K562 (cell line): Measurements from ENCODE around the gene ATXN1. TPM values are rescaled to one million over a fixed set of nuclear protein-coding genes. Genes with fewer than 3 reads are reported as not detected.

Experiments used
- ATAC-seq: fragments of 200-7000 bp; cut with Tn5 transposase; 3 replicates; pipeline ENCODE4 v1.9.1; 2020; ENCODE audit warnings: moderate library complexity
- BruUV-seq: library from RNA; stranded (reverse); fragments of 400-500 nt; replicated peaks from 2 replicates; lab custom pipeline; 2021; lab: Mats Ljungman, UMichigan
- CTCF ChIA-PET: fragments of 300-600 bp; formaldehyde crosslinking; extraction: SDS; loops from one replicate; lab custom pipeline; 2021; ENCODE audit warnings: low intra/inter-chr PET ratio; lab: Yijun Ruan, JAX
- POLR2A ChIA-PET: fragments of 300-600, 350-650 bp; sonication (Branson Sonifier 250); formaldehyde crosslinking; extraction: SDS; loops from one replicate; lab custom pipeline; 2021; ENCODE audit warnings: antibody characterized with exemption, inconsistent platforms; lab: Yijun Ruan, JAX
- DNase-seq, 4 experiments: peaks; one replicate each; pipeline versions ENCODE4 v3.0.0 to v3.0.0-alpha.2; 2011 to 2018; ENCODE audit warnings: low spot score in 3 of 4, mixed read lengths in 3 of 4; ENCODE audit errors: extremely low read depth in 1 of 4
- FAIRE-seq: peaks from 2 replicates; lab custom pipeline; 2011; peaks lifted over from hg19 to GRCh38; lab: Jason Lieb, UNC
- H2AFZ ChIP-seq: 2 replicates; pipeline ENCODE4 v1.6.0; 2011; ENCODE audit warnings: low read depth, low read length, control low read depth, inconsistent platforms
- H3K27ac ChIP-seq: fragments of 200-600 bp; 3 replicates; pipeline ENCODE4 v1.8.0; 2011; ENCODE audit warnings: low read depth, mild to moderate bottlenecking, control low read depth, inconsistent platforms, low read length, moderate library complexity, mixed read lengths; ENCODE audit errors: extremely low read depth
- H3K27me3 ChIP-seq, 2 experiments: fragments of 300-600 bp in 1 of 2; 2 replicates in 1 of 2; 3 replicates in 1 of 2; pipeline versions ENCODE4 v1.6.0 to v1.8.0; 2011; ENCODE audit warnings: inconsistent platforms in 2 of 2, low read length in 2 of 2, mild to moderate bottlenecking in 1 of 2, mixed read lengths in 1 of 2, moderate library complexity in 1 of 2; ENCODE audit not compliant: control insufficient read depth in 2 of 2, insufficient read depth in 2 of 2
- H3K36me3 ChIP-seq: fragments of 300-600 bp; 3 replicates; pipeline ENCODE4 v1.8.0; 2011; ENCODE audit warnings: mild to moderate bottlenecking, low read length, inconsistent platforms; ENCODE audit not compliant: control insufficient read depth, insufficient read depth
- H3K4me1 ChIP-seq, 2 experiments: fragments of 200-600 bp in 1 of 2; replicated peaks in 1 of 2; 2 replicates in 1 of 2; 3 replicates in 1 of 2; pipeline versions ENCODE4 v1.5.1 to v1.8.0; 2011; ENCODE audit warnings: inconsistent platforms in 2 of 2, low read length in 2 of 2, mild to moderate bottlenecking in 1 of 2, mixed read lengths in 1 of 2, moderate library complexity in 1 of 2; ENCODE audit not compliant: control insufficient read depth in 2 of 2, insufficient read depth in 2 of 2
- H3K4me2 ChIP-seq: 2 replicates; pipeline ENCODE4 v1.6.1; 2011; ENCODE audit warnings: low read length, control low read depth, inconsistent platforms, mixed read lengths; ENCODE audit not compliant: insufficient read depth
- H3K4me3 ChIP-seq: fragments of 200-600 bp; sonication (generic), shearing (Covaris generic); 2 replicates; pipeline ENCODE4 v1.5.1; 2016; ENCODE audit warnings: control low read depth, inconsistent platforms
- H3K79me2 ChIP-seq: fragments of 200-600 bp; 3 replicates; pipeline ENCODE4 v1.8.0; 2011; ENCODE audit warnings: low read length, inconsistent platforms; ENCODE audit not compliant: control insufficient read depth, insufficient read depth
- H3K9ac ChIP-seq, 2 experiments: 2 replicates each; pipeline versions ENCODE4 v1.6.0 to v1.6.1; 2011; ENCODE audit warnings: low read depth in 2 of 2, low read length in 2 of 2, control low read depth in 1 of 2, inconsistent platforms in 1 of 2, mild to moderate bottlenecking in 1 of 2, mixed read lengths in 1 of 2; ENCODE audit not compliant: insufficient read depth in 1 of 2
- H3K9me1 ChIP-seq: one replicate; pipeline ENCODE4 v1.6.0; 2011; ENCODE audit warnings: inconsistent platforms, mild to moderate bottlenecking, low read length, moderate library complexity; ENCODE audit not compliant: control insufficient read depth, insufficient read depth
- H3K9me3 ChIP-seq: replicated peaks from 2 replicates; pipeline ENCODE4 v1.5.1; 2011; ENCODE audit warnings: low read depth, low read length, inconsistent platforms; ENCODE audit not compliant: control insufficient read depth, insufficient read depth
- H4K20me1 ChIP-seq: replicated peaks from 2 replicates; pipeline ENCODE4 v1.6.1; 2011; ENCODE audit warnings: low read length, inconsistent platforms, mixed read lengths; ENCODE audit not compliant: control insufficient read depth, insufficient read depth
- COPS2 ChIP-seq: fragments of 450-650 bp; conservative IDR thresholded peaks from 2 replicates; pipeline ENCODE4 v1.6.1; 2016; ENCODE audit warnings: mild to moderate bottlenecking, moderate library complexity
- MYBL2 ChIP-seq, 2 experiments: fragments of 450-650 bp in 1 of 2; sonication (generic) in 1 of 2; formaldehyde crosslinking in 1 of 2; IDR thresholded peaks; 2 replicates each; pipeline versions ENCODE4 v1.6.1 to v1.8.1; 2017 to 2022; ENCODE audit warnings: borderline replicate concordance in 1 of 2, inconsistent platforms in 1 of 2, low read depth in 1 of 2, mild to moderate bottlenecking in 1 of 2, missing genetic modification reagents in 1 of 2, moderate library complexity in 1 of 2
- NR2C2 ChIP-seq, 2 experiments: fragments of 200-800 bp in 1 of 2; sonication (Bioruptor generic) in 1 of 2; sonication (generic) in 1 of 2; formaldehyde crosslinking in 1 of 2; IDR thresholded peaks; 2 replicates each; pipeline versions ENCODE4 v1.6.1 to v1.8.0; 2016 to 2022; ENCODE audit warnings: mild to moderate bottlenecking in 1 of 2, missing compliant biosample characterization in 1 of 2, missing genetic modification characterization in 1 of 2, missing genetic modification reagents in 1 of 2
- RAD21 ChIP-seq, 2 experiments: fragments of 250-450 bp in 1 of 2; fragments of 450-650 bp in 1 of 2; sonication (Bioruptor Pico) in 1 of 2; formaldehyde crosslinking in 1 of 2; IDR thresholded peaks in 1 of 2; conservative IDR thresholded peaks in 1 of 2; 2 replicates each; pipeline versions ENCODE4 v1.4.0 to v1.8.0; 2020 to 2022; ENCODE audit warnings: mild to moderate bottlenecking in 2 of 2, moderate library complexity in 1 of 2
- SRF ChIP-seq, 2 experiments: fragments of 250-450, 450-650 bp in 1 of 2; sonication (Bioruptor Pico) in 1 of 2; sonication (generic) in 1 of 2; formaldehyde crosslinking; IDR thresholded peaks; 2 replicates each; pipeline versions ENCODE4 v1.5.0 to v1.5.1; 2020 to 2022; ENCODE audit warnings: mild to moderate bottlenecking in 1 of 2, missing genetic modification reagents in 1 of 2
- WGBS: fragments of 100-300 bp; shearing (Covaris generic); methylation state at CpG from one replicate; pipeline ENCODE4 v1.1.6; 2016; ENCODE audit warnings: low coverage, mixed read lengths; ENCODE audit not compliant: insufficient coverage; ENCODE audit errors: missing lambda C conversion rate; 5-methylcytosine and 5-hydroxymethylcytosine counted together
- in situ Hi-C: fragments of 300-500 bp; cut with MboI; formaldehyde crosslinking; loops from 4 replicates; pipeline ENCODE4 v1.15.0; 2018; ENCODE audit warnings: inconsistent platforms, mixed read lengths
- intact Hi-C: fragments of 100-400 bp; cut with micrococcal nuclease; formaldehyde crosslinking; loops from 2 replicates; pipeline ENCODE4 v1.14.2; 2022
- polyA plus RNA-seq, 8 experiments: library from polyadenylated mRNA; depleted of rRNA in 4 of 8; stranded (reverse) in 5 of 8; unstranded in 3 of 8; fragments of >200 nt; fragmentation: Nextera tagmentation in 2 of 8; fragmentation: Illumina TruSeq in 1 of 8; extraction: Ambion mirVana in 2 of 8; extraction: Trizol in 1 of 8; gene quantifications; 2 replicates each; pipeline versions ENCODE4 v1.2.1 to v1.2.3, GENCODE V29; 2011 to 2014; ENCODE audit warnings: inconsistent platforms in 1 of 8, missing spikeins in 1 of 8
- total RNA-seq, 7 experiments: library from RNA; depleted of rRNA in 6 of 7; stranded (reverse); fragments of >200 nt in 6 of 7; fragmentation: Illumina TruSeq in 2 of 7; extraction: Trizol in 2 of 7; gene quantifications; 2 replicates each; pipeline versions ENCODE4 v1.2.1 to v1.2.3, GENCODE V29; 2011 to 2021; ENCODE audit warnings: low replicate concordance in 1 of 7
- TF ChIP-seq, protein P1 (sequence below), 3 experiments: IDR thresholded peaks in 2 of 3; conservative IDR thresholded peaks in 1 of 3; 2 replicates each; pipeline ENCODE4 v1.5.1; 2011 to 2012; ENCODE audit warnings: low read length in 3 of 3, mild to moderate bottlenecking in 3 of 3, control low read depth in 2 of 3, improper control_type of control experiment in 1 of 3, inconsistent platforms in 1 of 3, low read depth in 1 of 3, mixed read lengths in 1 of 3, moderate library complexity in 1 of 3; ENCODE audit not compliant: insufficient read depth in 2 of 3

Gene ATXN1
- total and polyA plus RNA-seq, 9 of the 15 experiments (the other 6 are each of a cell fraction or from before 2014, with no cell fraction given), result under 0.01 to 1.2 (median 0.58) TPM

DNA sequence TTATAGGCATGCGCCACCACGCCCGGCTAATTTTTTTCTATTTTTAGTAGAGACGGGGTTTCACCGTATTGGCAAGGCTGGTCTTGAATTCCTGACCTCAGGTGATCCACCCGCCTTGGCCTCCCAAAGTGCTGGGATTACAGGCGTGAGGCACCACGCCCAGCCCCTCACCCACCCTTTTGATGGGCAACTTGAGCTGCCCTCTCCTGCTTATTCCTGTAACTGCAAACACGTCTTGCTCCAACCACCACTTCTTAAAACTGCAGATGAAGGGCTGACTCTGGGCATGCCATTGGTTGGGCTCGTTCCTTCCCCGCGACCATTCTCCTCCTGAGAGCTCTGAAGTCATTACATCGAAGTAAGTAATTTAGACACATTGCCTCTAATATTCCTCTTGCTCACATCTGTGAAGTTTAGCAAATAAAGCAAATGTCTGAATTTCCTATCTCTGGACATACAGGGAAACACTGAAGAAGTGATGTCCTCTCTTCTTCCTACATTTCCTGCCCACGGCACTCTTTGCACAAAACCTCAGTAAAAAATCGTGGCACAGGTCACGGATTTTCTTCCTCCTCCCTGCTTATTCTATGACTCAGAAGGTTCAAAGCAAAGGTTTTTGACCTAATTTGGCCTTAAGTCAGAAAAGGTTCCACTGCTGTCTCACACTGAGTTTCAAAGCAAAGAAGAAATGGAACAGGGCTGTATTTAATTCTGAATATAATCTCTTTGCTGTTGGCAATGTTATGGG, 405.4 kb downstream of the ATXN1 start:
- TF ChIP-seq NR2C2 (CRISPR knock-in tag; IDR thresholded peaks at IDR 0.05) (no peak), NR2C2 (tag; IDR thresholded peaks at IDR 0.05) (0 out of 2 replicates have a peak, but pooled peaks have one; percentile 19), SRF (CRISPR knock-in tag; IDR thresholded peaks at IDR 0.05) (peak in 1 of 2 experiments; percentile 88; a peak in 2 of 4 replicates), MYBL2 (IDR thresholded peaks at IDR 0.05; ENCODE audit: low read depth) (no peak), MYBL2 (CRISPR knock-in tag; IDR thresholded peaks at IDR 0.05; ENCODE audit: borderline replicate concordance) (no peak), RAD21 (CRISPR knock-in tag; conservative IDR thresholded peaks at IDR 0.05 in 1 of 2, IDR thresholded peaks at IDR 0.05 in 1 of 2) (peak in 1 of 2 experiments; percentile 39; a peak in 1 of 4 replicates), COPS2 (no peak)
- TF ChIP-seq, protein P1, sequence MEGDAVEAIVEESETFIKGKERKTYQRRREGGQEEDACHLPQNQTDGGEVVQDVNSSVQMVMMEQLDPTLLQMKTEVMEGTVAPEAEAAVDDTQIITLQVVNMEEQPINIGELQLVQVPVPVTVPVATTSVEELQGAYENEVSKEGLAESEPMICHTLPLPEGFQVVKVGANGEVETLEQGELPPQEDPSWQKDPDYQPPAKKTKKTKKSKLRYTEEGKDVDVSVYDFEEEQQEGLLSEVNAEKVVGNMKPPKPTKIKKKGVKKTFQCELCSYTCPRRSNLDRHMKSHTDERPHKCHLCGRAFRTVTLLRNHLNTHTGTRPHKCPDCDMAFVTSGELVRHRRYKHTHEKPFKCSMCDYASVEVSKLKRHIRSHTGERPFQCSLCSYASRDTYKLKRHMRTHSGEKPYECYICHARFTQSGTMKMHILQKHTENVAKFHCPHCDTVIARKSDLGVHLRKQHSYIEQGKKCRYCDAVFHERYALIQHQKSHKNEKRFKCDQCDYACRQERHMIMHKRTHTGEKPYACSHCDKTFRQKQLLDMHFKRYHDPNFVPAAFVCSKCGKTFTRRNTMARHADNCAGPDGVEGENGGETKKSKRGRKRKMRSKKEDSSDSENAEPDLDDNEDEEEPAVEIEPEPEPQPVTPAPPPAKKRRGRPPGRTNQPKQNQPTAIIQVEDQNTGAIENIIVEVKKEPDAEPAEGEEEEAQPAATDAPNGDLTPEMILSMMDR (IDR thresholded peaks at IDR 0.05 in 2 of 3, conservative IDR thresholded peaks at IDR 0.05 in 1 of 3; ENCODE audit: insufficient read depth in 2 of 3, low read depth in 1 of 3, low read length in 3 of 3), result 0 out of 6 replicates have a peak, but pooled peaks of 1 of the 3 experiments have one; percentile 6
- intact Hi-C loops (no loop called here), in situ Hi-C loops (no loop called here)
- no TSS peak for BruUV-seq
- Histone ChIP-seq H4K20me1 (no peaks in the 10 kb centered on the region), H3K27me3 (peaks cover 46 to 61% of the 10 kb centered on the region in 2 experiments), H3K4me1 (peaks cover 0 to 7% of the 10 kb centered on the region in 2 experiments; a peak in 1 of 5 replicates), H3K9ac (no peak overlapping the region), H3K27ac (no peak overlapping the region), H3K4me2 (no peak overlapping the region), H3K4me3 (no peak overlapping the region), H3K79me2 (no peaks in the 10 kb centered on the region), H3K9me1 (no peaks in the 10 kb centered on the region), H3K9me3 (no peaks in the 10 kb centered on the region), H2AFZ (no peak overlapping the region), H3K36me3 (no peaks in the 10 kb centered on the region)
- FAIRE-seq (no peak), DNase-seq (no peak), ATAC-seq (0 out of 3 replicates have a peak, but pooled peaks have one; percentile 10)
- 2% methylated on average over 16 of the region's 16 CpGs for WGBS
- ChIA-PET POLR2A (interaction anchor here (1.0 to 1.3 kb wide), 3 partner anchors 9 to 21 kb away, joined by 3 to 5 read pairs (median 3); no protein-coding TSS in a partner anchor), CTCF (no interaction called here)
